ENCODE results near the gene SLC23A2.

SLC23A2 gene

DNA sequence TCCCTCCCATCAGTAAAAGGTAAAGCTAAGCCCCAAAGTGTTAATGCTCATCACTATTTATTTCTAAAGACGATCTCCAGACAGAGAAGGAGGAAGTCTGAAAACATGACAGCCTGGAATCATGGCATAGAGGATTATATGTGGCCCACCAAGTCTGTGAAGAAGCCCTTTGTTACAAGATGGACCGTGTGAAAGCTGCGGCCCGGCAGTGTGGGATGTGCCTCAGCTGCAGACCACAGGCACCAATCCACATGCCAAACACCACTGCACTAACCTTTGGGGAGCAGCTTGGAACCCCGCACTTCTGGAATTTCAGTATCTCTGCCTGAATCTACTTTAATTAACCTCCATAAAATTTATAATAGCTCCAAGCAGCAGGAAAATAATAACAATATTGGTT is 90.4 kb downstream of the SLC23A2 start:
- H3K27ac ChIP-seq = no peak overlapping the region
- ChIA-PET POLR2A (ENCODE audit: low non-redundant PET) (no interaction called here), CTCF (no interaction called here)
- TF ChIP-seq, protein P1, sequence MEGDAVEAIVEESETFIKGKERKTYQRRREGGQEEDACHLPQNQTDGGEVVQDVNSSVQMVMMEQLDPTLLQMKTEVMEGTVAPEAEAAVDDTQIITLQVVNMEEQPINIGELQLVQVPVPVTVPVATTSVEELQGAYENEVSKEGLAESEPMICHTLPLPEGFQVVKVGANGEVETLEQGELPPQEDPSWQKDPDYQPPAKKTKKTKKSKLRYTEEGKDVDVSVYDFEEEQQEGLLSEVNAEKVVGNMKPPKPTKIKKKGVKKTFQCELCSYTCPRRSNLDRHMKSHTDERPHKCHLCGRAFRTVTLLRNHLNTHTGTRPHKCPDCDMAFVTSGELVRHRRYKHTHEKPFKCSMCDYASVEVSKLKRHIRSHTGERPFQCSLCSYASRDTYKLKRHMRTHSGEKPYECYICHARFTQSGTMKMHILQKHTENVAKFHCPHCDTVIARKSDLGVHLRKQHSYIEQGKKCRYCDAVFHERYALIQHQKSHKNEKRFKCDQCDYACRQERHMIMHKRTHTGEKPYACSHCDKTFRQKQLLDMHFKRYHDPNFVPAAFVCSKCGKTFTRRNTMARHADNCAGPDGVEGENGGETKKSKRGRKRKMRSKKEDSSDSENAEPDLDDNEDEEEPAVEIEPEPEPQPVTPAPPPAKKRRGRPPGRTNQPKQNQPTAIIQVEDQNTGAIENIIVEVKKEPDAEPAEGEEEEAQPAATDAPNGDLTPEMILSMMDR (conservative IDR thresholded peaks at IDR 0.05; ENCODE audit: low read depth) = no peak
- DNase-seq (ENCODE audit: low spot score) = no peak

DNA sequence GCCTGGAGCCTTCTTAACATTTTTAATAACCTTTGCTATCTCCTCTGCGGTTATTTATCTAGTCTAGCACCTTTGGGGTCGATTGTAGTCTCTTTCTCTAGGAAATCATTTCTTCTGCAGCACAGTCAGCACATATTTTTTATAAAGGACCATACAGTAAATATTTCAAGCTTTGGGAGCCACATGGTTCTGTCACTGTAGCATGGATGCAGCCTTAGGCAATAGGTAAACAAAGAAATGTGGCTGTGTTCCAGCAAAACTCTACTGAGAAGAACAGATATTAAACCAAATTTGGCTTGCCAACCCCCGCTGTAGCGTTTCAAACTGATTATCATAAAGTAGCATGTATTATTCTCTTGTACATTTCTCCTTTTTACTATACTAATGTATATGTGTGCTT is 95.7 kb downstream of the SLC23A2 start:
- DNase-seq (ENCODE audit: low spot score) = no peak
- TF ChIP-seq, protein P1 (conservative IDR thresholded peaks at IDR 0.05; ENCODE audit: low read depth) = no peak
- CTCF ChIA-PET = no interaction called here
- POLR2A ChIA-PET (ENCODE audit: low non-redundant PET) = no interaction called here
- no peak overlapping the region for H3K27ac ChIP-seq

DNA sequence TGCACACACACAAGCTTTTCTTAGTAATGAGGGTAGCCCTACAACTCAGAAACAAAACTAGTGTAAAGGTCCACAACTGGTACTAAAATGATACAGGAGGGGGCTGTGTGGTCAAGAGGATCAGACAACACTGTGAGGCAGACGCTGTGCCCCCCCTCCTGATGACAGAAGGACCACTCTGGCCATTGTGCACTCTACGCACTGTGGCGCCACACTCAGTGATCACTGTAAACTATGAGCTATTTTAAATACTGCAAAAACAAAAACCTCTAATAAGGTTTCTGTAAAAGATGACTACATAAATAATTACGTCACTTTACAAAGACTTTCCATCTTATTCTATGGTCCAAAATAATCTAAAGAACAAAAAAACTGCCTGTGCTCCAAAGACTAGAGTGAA is 96.1 kb downstream of the SLC23A2 start:
- POLR2A ChIA-PET (ENCODE audit: low non-redundant PET) = no interaction called here
- CTCF ChIA-PET = no interaction called here
- no peak overlapping the region for H3K27ac ChIP-seq
- TF ChIP-seq, protein P1 (conservative IDR thresholded peaks at IDR 0.05; ENCODE audit: low read depth) = no peak
- no peak for DNase-seq (ENCODE audit: low spot score)

DNA sequence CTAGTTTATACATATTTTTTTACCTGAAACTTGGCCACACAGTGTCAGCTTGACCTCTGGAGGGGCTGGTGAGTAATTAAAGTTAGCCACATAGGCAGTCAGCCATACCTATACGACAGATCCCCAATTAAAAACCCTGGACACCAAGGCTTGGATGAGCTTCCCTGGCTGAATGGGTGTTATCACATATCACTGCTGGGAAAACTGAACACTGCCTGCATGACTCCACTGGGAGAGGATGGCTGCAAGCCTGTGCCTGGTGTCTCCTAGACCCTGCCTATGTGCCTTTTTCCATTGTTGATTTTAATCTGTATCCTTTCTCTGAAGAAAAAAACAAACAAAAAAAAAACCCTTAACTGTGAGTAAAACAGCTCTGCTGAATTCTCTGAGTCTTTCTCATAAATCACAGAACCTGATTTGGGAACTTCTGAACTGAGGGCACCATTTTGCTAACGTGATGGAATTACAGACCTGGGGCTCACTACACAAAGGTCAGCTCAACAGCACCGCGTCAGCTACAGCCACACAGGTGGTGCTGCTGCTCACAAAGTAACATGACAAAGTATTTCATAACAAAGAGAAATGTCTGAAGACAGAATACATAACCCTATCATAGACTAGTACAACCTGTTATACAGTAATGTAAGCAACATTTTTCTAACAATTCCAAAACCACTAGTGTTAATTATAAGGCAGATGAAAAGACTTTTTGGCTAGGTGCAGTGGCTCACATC is 97.0 kb downstream of the SLC23A2 start:
- POLR2A ChIA-PET (ENCODE audit: low non-redundant PET) = no interaction called here

DNA sequence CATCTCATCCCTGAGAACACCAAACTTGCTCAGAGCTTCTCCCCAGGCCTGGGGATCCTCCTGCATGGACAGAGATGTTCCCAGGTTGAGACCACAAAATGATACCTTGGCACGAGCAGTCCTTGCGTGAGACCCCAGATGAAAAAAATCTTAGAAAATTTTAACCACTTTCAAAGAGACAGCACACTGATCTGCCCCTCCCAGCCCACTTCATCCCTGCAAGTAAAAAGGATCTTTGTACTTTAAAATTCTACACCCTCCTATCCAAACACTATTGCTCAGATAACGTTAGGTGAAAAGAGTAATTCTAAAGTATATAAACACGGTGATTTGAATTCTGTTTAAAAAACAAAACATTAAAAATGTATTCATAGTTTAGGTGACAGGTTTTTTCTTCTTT is 98.5 kb downstream of the SLC23A2 start:
- TF ChIP-seq, protein P1 (conservative IDR thresholded peaks at IDR 0.05; ENCODE audit: low read depth) = no peak
- no peak for DNase-seq (ENCODE audit: low spot score)
- POLR2A ChIA-PET (ENCODE audit: low non-redundant PET) = no interaction called here
- no peak overlapping the region for H3K27ac ChIP-seq
- CTCF ChIA-PET = no interaction called here

More for the DNA sequence above, 97.0 kb downstream of the SLC23A2 start:
- no peak overlapping the region for H3K27ac ChIP-seq
- CTCF ChIA-PET = no interaction called here
- TF ChIP-seq, protein P1 (conservative IDR thresholded peaks at IDR 0.05; ENCODE audit: low read depth) = no peak
- no peak for DNase-seq (ENCODE audit: low spot score)

DNA sequence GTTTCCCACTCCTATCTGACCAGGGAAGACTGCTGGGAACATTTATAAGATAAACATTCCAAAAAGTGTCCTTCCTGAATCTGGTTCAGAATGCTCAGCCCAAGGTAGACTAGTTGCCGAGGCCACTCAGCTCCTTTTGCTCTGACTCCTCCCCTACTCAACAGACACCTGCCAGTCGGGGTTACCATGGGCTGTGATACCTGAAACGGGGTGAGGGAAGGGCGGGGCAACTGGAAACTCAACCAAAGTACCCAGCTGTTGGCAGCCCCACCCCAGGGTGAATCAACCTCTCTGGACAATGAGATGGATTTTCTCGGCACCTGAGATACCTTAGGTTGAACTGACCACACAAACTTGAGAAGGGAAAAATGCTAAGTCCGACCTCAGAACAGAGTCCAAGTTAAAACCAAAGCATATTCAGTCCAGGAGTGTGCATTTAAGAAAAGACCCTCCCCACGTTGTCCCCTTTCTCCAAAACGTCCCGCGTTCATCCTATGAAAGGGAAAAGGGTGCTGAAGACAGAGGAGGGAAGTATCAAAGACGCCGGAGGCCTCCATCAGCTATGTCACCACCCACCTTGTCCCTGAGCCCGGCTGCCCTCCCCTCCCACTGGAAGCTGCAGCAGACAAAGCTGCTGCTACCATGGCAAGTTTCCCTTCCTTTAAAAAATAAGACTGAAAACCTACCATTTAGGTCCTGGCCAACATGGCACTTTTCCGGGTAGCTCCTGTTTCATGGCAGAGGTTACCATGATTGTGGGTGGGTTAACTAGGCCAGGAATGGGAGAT is 100.1 kb downstream of the SLC23A2 start:
- CTCF ChIA-PET = no interaction called here
- TF ChIP-seq, protein P1 (conservative IDR thresholded peaks at IDR 0.05; ENCODE audit: low read depth) = no peak
- POLR2A ChIA-PET (ENCODE audit: low non-redundant PET) = no interaction called here
- no peak overlapping the region for H3K27ac ChIP-seq
- no peak for DNase-seq (ENCODE audit: low spot score)

Measured in RWPE1 (cell line).